ENCODE results near the gene THUMPD2.
A peak's percentile ranks its signal among the peaks of the same experiment; 100 is the strongest.

The THUMPD2 gene

GRCh38 chr2:39715095-39715494 lies 64.0 kb downstream of the THUMPD2 start:
- peak; percentile 75 for DNase-seq

DNA sequence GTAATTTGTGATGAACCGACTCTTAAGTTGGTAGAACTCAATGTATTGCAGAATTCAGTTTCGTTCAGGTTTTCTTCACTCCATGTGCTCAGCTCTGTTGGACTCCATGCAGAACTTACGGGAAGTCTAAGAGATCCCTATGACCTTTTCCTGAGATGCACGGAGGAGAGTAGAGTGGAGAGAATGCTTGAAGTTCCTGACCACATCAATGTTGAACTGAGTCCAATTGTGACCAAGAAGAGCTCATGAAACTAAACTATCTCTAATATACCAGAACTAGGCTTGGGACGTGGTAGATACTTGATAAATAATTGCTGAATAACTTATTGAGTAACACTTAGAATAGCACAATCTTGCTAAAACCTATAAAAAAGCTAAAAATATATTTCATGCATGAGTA lies 66.1 kb downstream of the THUMPD2 start:
- DNase-seq, result no peak

DNA sequence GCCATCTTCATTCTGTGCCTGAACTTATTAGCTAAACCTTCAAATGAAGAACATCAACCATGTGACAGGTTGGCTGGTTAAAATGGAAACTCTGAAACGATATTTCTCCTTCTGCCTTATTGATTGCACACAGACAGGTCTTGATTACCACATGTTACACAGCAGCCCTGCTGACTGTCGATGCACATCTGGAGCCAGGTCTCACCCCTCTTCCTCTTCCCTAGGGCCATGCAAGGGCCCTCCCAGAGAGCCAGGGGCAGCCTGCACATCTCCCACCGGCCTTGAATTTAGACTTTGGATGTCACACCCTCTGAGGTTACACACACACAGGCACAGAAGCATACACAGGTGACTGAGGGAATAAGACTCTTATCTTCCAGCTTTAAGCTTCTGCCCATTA lies 68.3 kb downstream of the THUMPD2 start:
- no peak for DNase-seq

- no peak for DNase-seq
These were observed 71.1 kb downstream of the THUMPD2 start for GRCh38 chr2:39708003-39708402.

DNA sequence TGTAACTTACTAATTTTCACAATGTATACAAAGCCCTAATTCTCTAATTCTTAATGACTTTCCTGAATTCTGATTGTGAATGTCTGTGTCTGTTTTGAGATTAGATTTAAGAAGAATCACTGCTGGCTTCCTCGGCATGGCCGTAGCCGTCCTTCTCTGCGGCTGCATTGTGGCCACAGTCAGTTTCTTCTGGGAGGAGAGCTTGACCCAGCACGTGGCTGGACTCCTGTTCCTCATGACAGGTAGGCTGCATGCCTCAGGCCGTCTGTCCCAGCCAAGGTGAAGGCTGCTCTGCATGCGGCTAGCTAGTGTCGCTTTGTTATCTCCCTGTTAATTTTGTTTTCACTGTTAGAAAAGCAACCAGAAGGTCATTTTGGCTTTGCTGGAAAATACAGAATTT lies 72.1 kb downstream of the THUMPD2 start:
- DNase-seq, result no peak

DNA sequence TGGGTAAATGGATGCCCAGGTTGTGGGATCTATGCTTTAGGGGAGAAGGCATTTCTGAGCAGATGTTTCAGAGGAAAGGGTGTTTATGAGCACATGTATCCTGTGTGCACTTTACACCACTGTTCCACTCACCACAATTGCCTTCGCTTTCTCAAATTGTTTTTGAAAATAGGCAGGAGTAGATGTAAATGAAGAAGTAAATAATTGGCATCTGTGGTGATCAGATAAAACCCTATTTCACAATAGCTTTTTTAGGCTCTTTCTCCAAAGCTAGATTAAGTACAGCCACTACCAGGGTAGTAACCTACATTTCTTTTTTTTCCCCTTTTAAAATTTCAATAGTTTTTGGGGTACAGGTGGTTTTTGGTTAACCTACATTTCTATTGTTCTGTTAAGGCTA lies 72.7 kb downstream of the THUMPD2 start:
- no peak for DNase-seq

DNA sequence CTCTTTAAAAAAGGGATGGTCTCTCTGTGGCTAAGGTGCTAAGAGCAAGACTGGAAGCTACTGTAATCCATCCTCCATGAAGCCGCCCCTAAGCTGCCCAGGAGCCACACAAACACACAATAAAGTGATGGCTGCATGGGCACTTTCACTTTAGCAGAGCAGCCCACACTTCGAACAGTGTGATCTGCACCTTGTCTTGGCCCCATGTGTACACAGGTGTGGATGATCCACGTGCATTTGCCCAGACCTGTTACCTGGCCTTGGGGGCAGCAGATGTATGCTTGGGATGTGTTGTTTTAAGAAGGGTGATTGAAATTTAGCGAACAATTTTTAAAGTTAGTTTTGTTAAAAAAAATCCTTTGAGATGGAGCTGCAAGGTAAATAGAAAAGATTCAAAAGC lies 73.4 kb downstream of the THUMPD2 start:
- no peak for DNase-seq

DNA sequence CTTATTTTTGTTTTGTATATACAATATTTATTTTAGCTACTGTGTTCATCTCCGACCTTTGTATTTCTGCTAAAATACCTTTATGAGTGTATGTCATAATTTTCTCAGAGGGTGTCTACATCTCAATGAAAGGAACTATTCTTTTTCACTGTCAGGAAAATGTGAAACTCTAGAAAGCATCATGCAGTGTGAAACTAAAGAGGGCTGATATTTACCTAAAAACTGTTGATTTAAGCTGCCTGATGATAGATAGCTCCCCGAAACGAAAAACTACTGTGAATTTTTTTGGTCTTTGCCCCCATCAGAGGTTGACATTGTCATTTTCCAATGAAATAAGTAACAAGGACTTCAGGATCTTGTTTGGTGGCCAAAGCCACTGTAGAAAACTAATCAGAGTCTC lies 74.5 kb downstream of the THUMPD2 start:
- DNase-seq, result no peak

DNA sequence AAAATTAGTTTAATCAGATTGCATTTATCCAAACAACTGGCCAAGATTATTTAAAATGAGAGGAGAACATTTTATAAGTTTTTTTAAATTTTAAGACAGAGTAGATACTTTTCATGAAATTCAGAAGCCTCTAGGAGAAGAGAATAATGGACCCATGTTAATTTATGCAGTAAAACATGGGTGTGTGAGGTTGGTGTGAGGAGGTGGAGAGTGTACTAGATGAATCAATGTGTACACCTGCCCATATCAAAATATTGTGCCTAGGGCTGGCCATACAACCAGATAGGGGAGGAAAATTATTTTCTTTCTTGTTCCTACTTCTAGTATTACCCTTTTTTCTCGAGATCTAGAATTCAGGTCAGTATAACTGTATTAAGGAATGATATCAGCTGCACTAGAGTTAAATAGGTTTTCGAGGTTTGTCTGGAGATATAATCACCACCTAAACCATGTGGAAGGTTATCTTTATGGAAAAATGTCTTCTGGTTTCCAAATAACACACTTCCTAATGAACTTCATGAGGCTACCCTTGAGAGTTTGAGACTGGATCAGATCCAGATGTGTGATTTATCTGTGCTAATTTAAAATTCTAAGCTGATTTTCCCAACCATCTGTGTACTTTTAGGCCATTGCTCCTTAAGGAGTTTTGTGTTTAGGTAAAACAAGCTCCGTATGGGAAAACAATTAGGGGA lies 75.7 kb downstream of the THUMPD2 start:
- no peak for DNase-seq

DNA sequence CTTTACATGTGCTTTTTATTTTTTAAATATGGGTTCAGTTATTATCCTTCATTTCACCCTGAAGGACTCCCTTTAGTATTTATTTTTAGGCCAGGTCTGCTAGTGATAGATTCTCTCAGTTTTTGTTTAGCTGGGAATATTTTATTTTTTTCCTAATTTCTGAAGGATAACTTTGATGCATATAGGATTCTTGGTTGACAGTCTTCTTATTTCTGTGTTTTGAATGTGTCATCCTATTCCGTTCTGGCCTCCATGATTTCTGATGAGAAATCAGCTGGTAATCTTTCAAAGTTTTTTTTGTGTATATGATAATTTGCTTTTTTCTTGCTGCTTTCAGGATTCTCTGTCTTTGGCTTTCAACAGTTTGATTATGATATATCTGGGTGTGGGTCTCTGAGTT lies 77.9 kb downstream of the THUMPD2 start:
- no peak for DNase-seq

DNA sequence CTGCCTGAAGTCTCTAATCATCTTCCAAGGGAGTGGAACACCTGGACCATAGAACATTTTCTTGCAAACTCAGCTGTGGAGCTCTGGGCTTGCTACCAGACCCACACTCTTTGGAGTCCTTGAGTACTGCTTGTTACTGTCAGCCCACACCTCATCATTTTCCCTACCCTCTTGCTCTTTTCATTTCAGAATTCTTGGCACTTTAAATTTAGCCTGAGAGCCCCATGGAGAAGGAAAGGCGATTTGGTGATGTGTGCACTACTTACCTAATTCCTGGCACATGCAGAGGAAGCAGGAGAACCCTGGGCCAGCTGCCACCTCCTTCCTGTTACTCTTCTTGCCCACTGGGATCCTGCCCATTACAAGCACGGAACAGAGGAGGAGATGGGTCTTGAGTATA lies 81.6 kb downstream of the THUMPD2 start:
- peak; percentile 35 for DNase-seq

GRCh38 chr2:39696838-39697237 lies 82.2 kb downstream of the THUMPD2 start:
- DNase-seq, result peak; percentile 69

- DNase-seq, result no peak
These were observed 82.9 kb downstream of the THUMPD2 start for GRCh38 chr2:39696101-39696553.

DNA sequence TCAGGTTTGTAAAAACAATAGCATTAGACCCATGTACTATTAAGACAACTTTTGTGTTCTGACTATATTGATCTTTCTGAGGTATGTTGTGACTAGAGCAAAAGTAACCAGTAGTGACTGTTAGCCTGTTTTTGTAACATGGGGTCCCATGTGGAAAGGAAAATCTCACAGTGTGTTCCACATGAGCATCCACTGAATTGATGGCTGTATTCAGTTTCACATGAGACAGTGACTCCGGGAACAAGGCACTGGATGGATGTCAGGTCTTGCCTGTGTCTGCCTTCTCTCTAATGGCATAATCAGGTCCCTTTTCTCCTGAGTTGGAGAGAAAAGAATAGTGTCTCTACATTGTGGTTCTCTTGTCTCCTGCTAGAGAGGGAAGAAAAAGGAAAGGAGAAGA lies 85.8 kb downstream of the THUMPD2 start:
- DNase-seq, result no peak

DNA sequence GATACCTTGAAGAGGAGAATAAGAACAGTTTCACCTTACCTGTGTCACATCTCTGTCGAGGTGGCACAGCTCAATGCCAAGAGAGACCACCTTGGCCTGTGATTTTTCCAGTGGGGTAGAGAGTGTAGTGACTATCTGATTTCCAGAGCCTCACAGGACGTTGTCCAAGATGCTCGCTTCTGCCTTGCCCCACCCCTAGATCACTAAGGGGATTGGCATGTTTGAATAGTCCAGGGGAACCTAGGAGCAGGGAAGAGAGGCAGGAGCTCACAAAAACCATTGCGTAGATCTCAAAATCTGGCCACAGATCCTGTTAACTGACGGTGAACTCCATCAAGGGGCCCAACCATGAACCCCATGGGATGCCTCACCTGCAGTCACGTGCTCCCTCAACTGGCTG lies 89.2 kb downstream of the THUMPD2 start:
- no peak for DNase-seq

GRCh38 chr2:39689272-39689841 lies 89.7 kb downstream of the THUMPD2 start:
- no peak for DNase-seq

- no peak for DNase-seq
These were observed 90.9 kb downstream of the THUMPD2 start for GRCh38 chr2:39688181-39688580.

GRCh38 chr2:39686456-39686855 lies 92.6 kb downstream of the THUMPD2 start:
- no peak for DNase-seq
